Neural cell (in vitro differentiated cells): Measurements from ENCODE around the gene NBEA. TPM values are rescaled to one million over a fixed set of nuclear protein-coding genes. Genes with fewer than 3 reads are reported as not detected.

ENCODE experiments used
- H2AFZ ChIP-seq: fragments of 200-600, 300-800 bp; sonication (generic), shearing (Covaris generic); 2 replicates; pipeline ENCODE4 v1.6.0; 2014; ENCODE audit warnings: low read depth, mild to moderate bottlenecking, antibody characterized with exemption, low read length, moderate library complexity
- H3F3A ChIP-seq: fragments of 200-600 bp; shearing (Covaris generic); 2 replicates; pipeline ENCODE4 v1.6.1; 2016; ENCODE audit warnings: mild to moderate bottlenecking, moderate library complexity, mixed read lengths, antibody characterized with exemption, low read length; ENCODE audit not compliant: insufficient read depth, poor library complexity, severe bottlenecking
- H3K27ac ChIP-seq: fragments of 200-600, 300-800 bp; sonication (generic), shearing (Covaris generic); 2 replicates; pipeline ENCODE4 v1.5.1; 2014; ENCODE audit warnings: mild to moderate bottlenecking, low read length, moderate library complexity
- H3K27me3 ChIP-seq: fragments of 300-800, 200-600 bp; sonication (generic), shearing (Covaris generic); 2 replicates; pipeline ENCODE4 v1.6.0; 2014; ENCODE audit warnings: mild to moderate bottlenecking, low read depth, low read length, moderate library complexity; ENCODE audit not compliant: insufficient read depth
- H3K36me3 ChIP-seq: fragments of 300-800, 200-600 bp; sonication (generic), shearing (Covaris generic); 2 replicates; pipeline ENCODE4 v1.5.1; 2014; ENCODE audit warnings: mild to moderate bottlenecking, antibody characterized with exemption, low read length, moderate library complexity; ENCODE audit not compliant: insufficient read depth
- H3K4me2 ChIP-seq: fragments of 300-800, 200-600 bp; sonication (generic), shearing (Covaris generic); 2 replicates; pipeline ENCODE4 v1.6.0; 2014; ENCODE audit warnings: mild to moderate bottlenecking, low read length
- H3K4me3 ChIP-seq: fragments of 300-800, 200-600 bp; sonication (generic), shearing (Covaris generic); 2 replicates; pipeline ENCODE4 v1.5.1; 2014; ENCODE audit warnings: mild to moderate bottlenecking, low read length, moderate library complexity
- H3K79me2 ChIP-seq: fragments of 200-600 bp; shearing (Covaris generic); replicated peaks from 2 replicates; pipeline ENCODE4 v1.6.0; 2014; ENCODE audit warnings: mild to moderate bottlenecking, low read length, moderate library complexity; ENCODE audit not compliant: insufficient read depth
- H3K9ac ChIP-seq: fragments of 300-800, 200-600 bp; sonication (generic), shearing (Covaris generic); 2 replicates; pipeline ENCODE4 v1.6.1; 2016; ENCODE audit warnings: mild to moderate bottlenecking, low read length, mixed read lengths
- H3K9me2 ChIP-seq: fragments of 200-600 bp; shearing (Covaris generic); 2 replicates; pipeline ENCODE4 v1.6.1; 2016; ENCODE audit warnings: mild to moderate bottlenecking, low read length, mixed read lengths; ENCODE audit not compliant: insufficient read depth
- H3K9me3 ChIP-seq: fragments of 200-600, 300-800 bp; sonication (generic), shearing (Covaris generic); 2 replicates; pipeline ENCODE4 v1.6.1; 2016; ENCODE audit warnings: mild to moderate bottlenecking, mixed run types, low read length, moderate library complexity, mixed read lengths
- H4K20me1 ChIP-seq: fragments of 200-600 bp; shearing (Covaris generic); 2 replicates; pipeline ENCODE4 v1.6.1; 2016; ENCODE audit warnings: mild to moderate bottlenecking, mixed run types; ENCODE audit not compliant: insufficient read depth
- CTCF ChIP-seq: fragments of 450-650 bp; IDR thresholded peaks from 2 replicates; pipeline ENCODE4 v1.5.1; 2014; ENCODE audit warnings: antibody characterized with exemption, mild to moderate bottlenecking, moderate library complexity; ENCODE audit not compliant: poor library complexity, severe bottlenecking
- EP300 ChIP-seq: fragments of 450-650 bp; conservative IDR thresholded peaks from 2 replicates; pipeline ENCODE4 v1.6.1; 2014; ENCODE audit warnings: antibody characterized with exemption, mild to moderate bottlenecking, moderate library complexity; ENCODE audit not compliant: poor library complexity, severe bottlenecking
- EZH2 ChIP-seq: fragments of 200-600, 300-800 bp; shearing (Covaris generic), sonication (generic); IDR thresholded peaks from 2 replicates; pipeline ENCODE4 v1.6.1; 2014; ENCODE audit warnings: antibody characterized with exemption, low read length, borderline replicate concordance, mild to moderate bottlenecking; ENCODE audit not compliant: insufficient read depth, poor library complexity, severe bottlenecking
- MXI1 ChIP-seq: fragments of 450-650 bp; conservative IDR thresholded peaks from 2 replicates; pipeline ENCODE4 v1.6.1; 2014; ENCODE audit warnings: antibody characterized with exemption, mild to moderate bottlenecking; ENCODE audit not compliant: poor library complexity, severe bottlenecking
- POLR2AphosphoS5 ChIP-seq: IDR thresholded peaks from 2 replicates; pipeline ENCODE4 v1.6.1; 2012
- RAD21 ChIP-seq: fragments of 450-650 bp; conservative IDR thresholded peaks from 2 replicates; pipeline ENCODE4 v1.6.1; 2014; ENCODE audit warnings: antibody characterized with exemption, mild to moderate bottlenecking, moderate library complexity
- SMC3 ChIP-seq: fragments of 450-650 bp; conservative IDR thresholded peaks from 2 replicates; pipeline ENCODE4 v1.6.1; 2014; ENCODE audit warnings: antibody characterized with exemption, mild to moderate bottlenecking, moderate library complexity; ENCODE audit not compliant: poor library complexity
- TAF1 ChIP-seq: IDR thresholded peaks from 2 replicates; pipeline ENCODE4 v1.6.1; 2012; ENCODE audit warnings: low read depth
- polyA plus RNA-seq: library from polyadenylated mRNA; depleted of rRNA; stranded (reverse); fragments of >200 nt; gene quantifications from 2 replicates; pipeline ENCODE4 v1.2.3, GENCODE V29; 2014
- TF ChIP-seq, protein P1 (sequence below): IDR thresholded peaks from 2 replicates; pipeline ENCODE4 v1.6.1; 2012; ENCODE audit warnings: borderline replicate concordance

NBEA gene
- polyA plus RNA-seq, 1 donor from 2014 or later, result 55.8 TPM

DNA sequence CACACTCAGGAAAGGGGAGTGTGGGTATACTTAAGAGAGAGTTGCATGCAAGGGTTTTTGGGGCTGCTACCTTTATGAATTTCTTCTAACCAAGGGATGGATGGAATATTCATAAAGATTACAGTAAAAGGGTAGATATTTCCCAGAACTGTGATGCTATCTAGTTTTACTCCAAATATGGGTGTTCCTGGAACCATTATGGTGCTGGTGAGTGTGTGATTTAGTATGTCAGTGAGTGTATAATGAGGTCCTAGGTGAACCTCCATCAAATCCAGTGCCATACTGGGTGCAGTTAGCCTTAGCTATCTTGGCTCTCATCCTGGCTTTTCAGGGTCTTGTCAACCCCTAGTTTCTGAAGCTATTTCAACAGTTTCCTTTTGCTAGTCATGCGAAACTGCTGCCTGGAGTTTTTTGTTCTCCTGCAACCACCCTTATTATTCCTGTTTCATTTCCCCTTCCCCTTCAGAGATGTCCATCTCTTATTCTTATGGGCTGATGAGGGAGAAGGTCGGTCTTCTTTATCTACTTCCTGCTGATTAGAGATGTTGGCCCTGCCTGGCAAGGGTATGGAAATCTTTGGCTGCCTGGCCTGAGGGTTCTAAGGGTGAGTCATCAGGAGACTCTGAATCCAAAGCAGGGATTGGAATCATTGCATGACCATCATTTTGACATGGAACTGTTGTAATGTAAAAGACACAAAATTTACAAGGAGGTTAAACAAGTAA, 202.3 kb downstream of the NBEA start:
- Histone ChIP-seq H3K27ac (no peak overlapping the region), H3K9ac (no peak overlapping the region), H3K79me2 (no peaks in the 10 kb centered on the region), H2AFZ (no peak overlapping the region), H3K9me3 (no peaks in the 10 kb centered on the region), H3F3A (no peaks in the 10 kb centered on the region), H3K4me2 (no peak overlapping the region), H3K9me2 (no peaks in the 10 kb centered on the region), H3K27me3 (no peaks in the 10 kb centered on the region), H3K36me3 (no peaks in the 10 kb centered on the region), H4K20me1 (no peaks in the 10 kb centered on the region), H3K4me3 (no peak overlapping the region)
- TF ChIP-seq MXI1 (no peak), TAF1 (no peak), SMC3 (no peak), POLR2AphosphoS5 (no peak), CTCF (no peak), EP300 (no peak), EZH2 (no peak), RAD21 (no peak)
- TF ChIP-seq, protein P1, sequence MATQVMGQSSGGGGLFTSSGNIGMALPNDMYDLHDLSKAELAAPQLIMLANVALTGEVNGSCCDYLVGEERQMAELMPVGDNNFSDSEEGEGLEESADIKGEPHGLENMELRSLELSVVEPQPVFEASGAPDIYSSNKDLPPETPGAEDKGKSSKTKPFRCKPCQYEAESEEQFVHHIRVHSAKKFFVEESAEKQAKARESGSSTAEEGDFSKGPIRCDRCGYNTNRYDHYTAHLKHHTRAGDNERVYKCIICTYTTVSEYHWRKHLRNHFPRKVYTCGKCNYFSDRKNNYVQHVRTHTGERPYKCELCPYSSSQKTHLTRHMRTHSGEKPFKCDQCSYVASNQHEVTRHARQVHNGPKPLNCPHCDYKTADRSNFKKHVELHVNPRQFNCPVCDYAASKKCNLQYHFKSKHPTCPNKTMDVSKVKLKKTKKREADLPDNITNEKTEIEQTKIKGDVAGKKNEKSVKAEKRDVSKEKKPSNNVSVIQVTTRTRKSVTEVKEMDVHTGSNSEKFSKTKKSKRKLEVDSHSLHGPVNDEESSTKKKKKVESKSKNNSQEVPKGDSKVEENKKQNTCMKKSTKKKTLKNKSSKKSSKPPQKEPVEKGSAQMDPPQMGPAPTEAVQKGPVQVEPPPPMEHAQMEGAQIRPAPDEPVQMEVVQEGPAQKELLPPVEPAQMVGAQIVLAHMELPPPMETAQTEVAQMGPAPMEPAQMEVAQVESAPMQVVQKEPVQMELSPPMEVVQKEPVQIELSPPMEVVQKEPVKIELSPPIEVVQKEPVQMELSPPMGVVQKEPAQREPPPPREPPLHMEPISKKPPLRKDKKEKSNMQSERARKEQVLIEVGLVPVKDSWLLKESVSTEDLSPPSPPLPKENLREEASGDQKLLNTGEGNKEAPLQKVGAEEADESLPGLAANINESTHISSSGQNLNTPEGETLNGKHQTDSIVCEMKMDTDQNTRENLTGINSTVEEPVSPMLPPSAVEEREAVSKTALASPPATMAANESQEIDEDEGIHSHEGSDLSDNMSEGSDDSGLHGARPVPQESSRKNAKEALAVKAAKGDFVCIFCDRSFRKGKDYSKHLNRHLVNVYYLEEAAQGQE, result no peak

DNA sequence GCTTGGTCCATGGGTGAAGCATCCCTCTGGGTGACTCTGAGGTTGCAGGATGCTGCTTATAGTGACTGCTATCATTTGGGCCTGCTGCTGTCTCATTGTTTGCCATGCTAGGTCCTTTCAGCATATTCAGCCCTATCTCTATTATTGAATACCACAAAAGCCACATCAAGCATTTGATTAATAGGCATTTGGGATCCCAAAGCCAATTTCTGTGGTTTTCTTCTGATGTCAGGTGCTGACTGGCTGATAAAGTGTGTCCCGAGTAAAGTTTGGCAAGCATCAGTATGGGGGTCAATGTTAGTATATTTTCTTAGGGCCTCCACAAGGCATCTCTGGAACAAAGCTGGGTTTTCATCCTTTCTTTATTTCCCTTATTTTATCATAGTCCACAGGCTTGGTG, 204.6 kb downstream of the NBEA start:
- H3K27ac ChIP-seq, result no peak overlapping the region
- H3F3A ChIP-seq, result no peaks in the 10 kb centered on the region
- no peak overlapping the region for H3K9ac ChIP-seq
- no peak overlapping the region for H3K4me3 ChIP-seq
- no peaks in the 10 kb centered on the region for H3K9me2 ChIP-seq
- no peak overlapping the region for H3K4me2 ChIP-seq
- no peaks in the 10 kb centered on the region for H3K36me3 ChIP-seq
- H2AFZ ChIP-seq, result no peak overlapping the region
- H3K27me3 ChIP-seq, result no peaks in the 10 kb centered on the region
- no peaks in the 10 kb centered on the region for H3K9me3 ChIP-seq
- H3K79me2 ChIP-seq, result no peaks in the 10 kb centered on the region
- no peaks in the 10 kb centered on the region for H4K20me1 ChIP-seq
- TF ChIP-seq MXI1 (no peak), TAF1 (no peak)
